ENCODE measurements around the gene ABHD17A. TPM values are rescaled to one million over a fixed set of nuclear protein-coding genes. Genes with fewer than 3 reads are reported as not detected.

ABHD17A gene
- total and polyA plus RNA-seq, 9 of the 15 experiments (the other 6 are each of a cell fraction or from before 2014, with no cell fraction given) = 0.04 to 135 (median 21.8) TPM; not detected in 1

DNA sequence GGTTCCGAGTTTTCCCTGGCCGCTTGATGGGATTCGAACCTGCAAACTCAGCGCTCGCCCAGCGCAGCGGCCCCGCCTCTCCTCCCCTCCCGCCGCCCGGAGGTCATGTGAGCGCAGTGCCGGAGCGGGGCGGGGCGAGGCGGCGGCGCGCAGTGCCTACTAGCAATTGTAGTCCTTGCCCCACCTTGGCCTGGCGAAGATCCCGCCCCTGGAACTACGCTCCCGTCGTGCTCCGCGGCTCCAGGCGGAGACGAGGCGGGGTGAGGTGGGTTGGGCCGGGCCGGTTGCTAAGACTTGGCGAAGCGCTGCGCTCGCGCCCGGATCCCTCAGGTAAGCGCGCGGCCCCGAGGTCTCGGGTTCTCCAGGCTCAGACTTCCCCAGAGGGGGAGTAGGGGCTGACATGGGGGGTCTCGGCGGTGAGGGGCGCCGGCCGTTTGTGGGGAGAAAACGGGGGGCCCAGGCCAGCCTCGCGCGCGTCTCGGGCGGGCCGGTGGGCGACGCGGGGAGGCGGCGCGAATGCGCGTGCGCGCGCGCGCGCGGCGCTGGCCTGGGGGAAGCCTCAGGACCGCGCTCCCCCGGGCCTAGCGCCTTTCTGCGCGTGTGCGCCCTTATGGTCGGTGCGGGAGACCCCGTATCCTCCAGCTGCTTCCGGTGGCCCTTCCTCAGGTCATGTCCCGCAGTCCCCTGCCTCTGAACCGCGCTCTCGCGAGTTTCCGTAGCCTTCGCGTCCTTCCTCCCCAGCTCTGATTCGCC is 20.0 kb upstream of the ABHD17A start, which contains the start of the genes ADAT3 and SCAMP4 (continued):
- TF ChIP-seq, protein P1, sequence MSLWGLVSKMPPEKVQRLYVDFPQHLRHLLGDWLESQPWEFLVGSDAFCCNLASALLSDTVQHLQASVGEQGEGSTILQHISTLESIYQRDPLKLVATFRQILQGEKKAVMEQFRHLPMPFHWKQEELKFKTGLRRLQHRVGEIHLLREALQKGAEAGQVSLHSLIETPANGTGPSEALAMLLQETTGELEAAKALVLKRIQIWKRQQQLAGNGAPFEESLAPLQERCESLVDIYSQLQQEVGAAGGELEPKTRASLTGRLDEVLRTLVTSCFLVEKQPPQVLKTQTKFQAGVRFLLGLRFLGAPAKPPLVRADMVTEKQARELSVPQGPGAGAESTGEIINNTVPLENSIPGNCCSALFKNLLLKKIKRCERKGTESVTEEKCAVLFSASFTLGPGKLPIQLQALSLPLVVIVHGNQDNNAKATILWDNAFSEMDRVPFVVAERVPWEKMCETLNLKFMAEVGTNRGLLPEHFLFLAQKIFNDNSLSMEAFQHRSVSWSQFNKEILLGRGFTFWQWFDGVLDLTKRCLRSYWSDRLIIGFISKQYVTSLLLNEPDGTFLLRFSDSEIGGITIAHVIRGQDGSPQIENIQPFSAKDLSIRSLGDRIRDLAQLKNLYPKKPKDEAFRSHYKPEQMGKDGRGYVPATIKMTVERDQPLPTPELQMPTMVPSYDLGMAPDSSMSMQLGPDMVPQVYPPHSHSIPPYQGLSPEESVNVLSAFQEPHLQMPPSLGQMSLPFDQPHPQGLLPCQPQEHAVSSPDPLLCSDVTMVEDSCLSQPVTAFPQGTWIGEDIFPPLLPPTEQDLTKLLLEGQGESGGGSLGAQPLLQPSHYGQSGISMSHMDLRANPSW (CRISPR knock-in tag; IDR thresholded peaks at IDR 0.05) = no peak
- TF ChIP-seq MIER1 (IDR thresholded peaks at IDR 0.05; ENCODE audit: low read depth) (no peak), RNF2 (IDR thresholded peaks at IDR 0.05) (peak; percentile 47; the same call in 1 of the 2 replicates), ATF1 (CRISPR knock-in tag; IDR thresholded peaks at IDR 0.05) (no peak), ATF1 (tag; IDR thresholded peaks at IDR 0.05) (peak; percentile 85), SRSF3 (IDR thresholded peaks at IDR 0.05; ENCODE audit: insufficient read depth, low read length) (no peak), NONO (IDR thresholded peaks at IDR 0.05; ENCODE audit: low read depth in 2 of 2, low read length in 1 of 2) (peak in 1 of 2 experiments; percentile 48; a peak in 1 of 4 replicates), ZNF644 (tag; IDR thresholded peaks at IDR 0.05; ENCODE audit: low read depth) (no peak), U2AF2 (optimal IDR thresholded peaks at IDR 0.05; ENCODE audit: low read depth, low read length) (no peak), FOXJ2 (tag; IDR thresholded peaks at IDR 0.05) (no peak), GABPA (tag; conservative IDR thresholded peaks at IDR 0.05; ENCODE audit: low read depth) (peak; percentile 93), ZNF253 (CRISPR knock-in tag; conservative IDR thresholded peaks at IDR 0.05) (no peak), CREB1 (IDR thresholded peaks at IDR 0.05) (peak; percentile 81), CREB1 (CRISPR knock-in tag; IDR thresholded peaks at IDR 0.05) (peak; percentile 89), KLF1 (tag; IDR thresholded peaks at IDR 0.05) (no peak; the same call in 1 of the 2 replicates), TRIM28 (IDR thresholded peaks at IDR 0.05) (no peak), FOXJ3 (CRISPR knock-in tag; IDR thresholded peaks at IDR 0.05) (no peak), CAMTA2 (CRISPR knock-in tag; conservative IDR thresholded peaks at IDR 0.05) (no peak), DMBX1 (CRISPR knock-in tag; IDR thresholded peaks at IDR 0.05; ENCODE audit: borderline replicate concordance) (peak; percentile 80; the same call in 1 of the 2 replicates), ZNF584 (CRISPR knock-in tag; IDR thresholded peaks at IDR 0.05; ENCODE audit: low read depth) (0 out of 2 replicates have a peak, but pooled peaks have one; percentile 20)
- TF ChIP-seq, protein P2, sequence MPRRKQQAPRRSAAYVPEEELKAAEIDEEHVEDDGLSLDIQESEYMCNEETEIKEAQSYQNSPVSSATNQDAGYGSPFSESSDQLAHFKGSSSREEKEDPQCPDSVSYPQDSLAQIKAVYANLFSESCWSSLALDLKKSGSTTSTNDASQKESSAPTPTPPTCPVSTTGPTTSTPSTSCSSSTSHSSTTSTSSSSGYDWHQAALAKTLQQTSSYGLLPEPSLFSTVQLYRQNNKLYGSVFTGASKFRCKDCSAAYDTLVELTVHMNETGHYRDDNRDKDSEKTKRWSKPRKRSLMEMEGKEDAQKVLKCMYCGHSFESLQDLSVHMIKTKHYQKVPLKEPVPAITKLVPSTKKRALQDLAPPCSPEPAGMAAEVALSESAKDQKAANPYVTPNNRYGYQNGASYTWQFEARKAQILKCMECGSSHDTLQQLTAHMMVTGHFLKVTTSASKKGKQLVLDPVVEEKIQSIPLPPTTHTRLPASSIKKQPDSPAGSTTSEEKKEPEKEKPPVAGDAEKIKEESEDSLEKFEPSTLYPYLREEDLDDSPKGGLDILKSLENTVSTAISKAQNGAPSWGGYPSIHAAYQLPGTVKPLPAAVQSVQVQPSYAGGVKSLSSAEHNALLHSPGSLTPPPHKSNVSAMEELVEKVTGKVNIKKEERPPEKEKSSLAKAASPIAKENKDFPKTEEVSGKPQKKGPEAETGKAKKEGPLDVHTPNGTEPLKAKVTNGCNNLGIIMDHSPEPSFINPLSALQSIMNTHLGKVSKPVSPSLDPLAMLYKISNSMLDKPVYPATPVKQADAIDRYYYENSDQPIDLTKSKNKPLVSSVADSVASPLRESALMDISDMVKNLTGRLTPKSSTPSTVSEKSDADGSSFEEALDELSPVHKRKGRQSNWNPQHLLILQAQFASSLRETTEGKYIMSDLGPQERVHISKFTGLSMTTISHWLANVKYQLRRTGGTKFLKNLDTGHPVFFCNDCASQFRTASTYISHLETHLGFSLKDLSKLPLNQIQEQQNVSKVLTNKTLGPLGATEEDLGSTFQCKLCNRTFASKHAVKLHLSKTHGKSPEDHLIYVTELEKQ (CRISPR knock-in tag; IDR thresholded peaks at IDR 0.05) = no peak
- TF ChIP-seq, protein P3, sequence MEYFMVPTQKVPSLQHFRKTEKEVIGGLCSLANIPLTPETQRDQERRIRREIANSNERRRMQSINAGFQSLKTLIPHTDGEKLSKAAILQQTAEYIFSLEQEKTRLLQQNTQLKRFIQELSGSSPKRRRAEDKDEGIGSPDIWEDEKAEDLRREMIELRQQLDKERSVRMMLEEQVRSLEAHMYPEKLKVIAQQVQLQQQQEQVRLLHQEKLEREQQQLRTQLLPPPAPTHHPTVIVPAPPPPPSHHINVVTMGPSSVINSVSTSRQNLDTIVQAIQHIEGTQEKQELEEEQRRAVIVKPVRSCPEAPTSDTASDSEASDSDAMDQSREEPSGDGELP (CRISPR knock-in tag; IDR thresholded peaks at IDR 0.05; ENCODE audit: borderline replicate concordance) = peak; percentile 99

Measured in K562 (cell line).